DND-41 (cell line): ENCODE measurements around the gene STRADA.

Experiments
- ATAC-seq: fragments of 200-7000 bp; cut with Tn5 transposase; 3 replicates; pipeline ENCODE4 v1.9.1; 2021; ENCODE audit warnings: low read depth; ENCODE audit not compliant: insufficient read depth
- DNase-seq: peaks from one replicate; pipeline ENCODE4 v3.0.0-alpha.2; 2020
- H2AFZ ChIP-seq: 2 replicates; pipeline ENCODE4 v1.6.0; 2012; ENCODE audit warnings: low read depth, low read length
- H3K27ac ChIP-seq: 2 replicates; pipeline ENCODE4 v1.5.1; 2012; ENCODE audit warnings: low read length, inconsistent platforms
- H3K27me3 ChIP-seq: fragments of 200-600 bp; sonication (generic); 2 replicates; pipeline ENCODE4 v1.6.0; 2012; ENCODE audit warnings: low read length, mild to moderate bottlenecking, inconsistent platforms; ENCODE audit not compliant: insufficient read depth, poor library complexity
- H3K36me3 ChIP-seq: 2 replicates; pipeline ENCODE4 v1.5.1; 2012; ENCODE audit warnings: low read length, inconsistent platforms; ENCODE audit not compliant: insufficient read depth
- H3K4me1 ChIP-seq: 2 replicates; pipeline ENCODE4 v1.5.1; 2012; ENCODE audit warnings: mild to moderate bottlenecking, low read length; ENCODE audit not compliant: insufficient read depth
- H3K4me2 ChIP-seq: 2 replicates; pipeline ENCODE4 v1.6.0; 2012; ENCODE audit warnings: mild to moderate bottlenecking, moderate library complexity, low read length, inconsistent platforms; ENCODE audit not compliant: insufficient read depth
- H3K4me3 ChIP-seq, 2 experiments: fragments of 200-600 bp in 1 of 2; shearing (Covaris generic) in 1 of 2; 2 replicates each; pipeline ENCODE4 v1.5.1; 2012 to 2016; ENCODE audit warnings: inconsistent platforms in 2 of 2, low read length in 2 of 2, mild to moderate bottlenecking in 2 of 2, low read depth in 1 of 2, moderate library complexity in 1 of 2
- H3K79me2 ChIP-seq: 2 replicates; pipeline ENCODE4 v1.6.0; 2012; ENCODE audit warnings: low read length, inconsistent platforms; ENCODE audit not compliant: insufficient read depth
- H3K9ac ChIP-seq: 2 replicates; pipeline ENCODE4 v1.6.0; 2012; ENCODE audit warnings: low read depth, mild to moderate bottlenecking, inconsistent platforms, low read length, moderate library complexity
- H3K9me3 ChIP-seq: 2 replicates; pipeline ENCODE4 v1.5.1; 2012; ENCODE audit warnings: low read length, moderate library complexity, mild to moderate bottlenecking, inconsistent platforms; ENCODE audit not compliant: insufficient read depth, severe bottlenecking
- H4K20me1 ChIP-seq: 2 replicates; pipeline ENCODE4 v1.6.0; 2012; ENCODE audit warnings: low read length; ENCODE audit not compliant: insufficient read depth
- CTCF ChIP-seq: IDR thresholded peaks from 2 replicates; pipeline ENCODE4 v1.5.1; 2012; ENCODE audit warnings: borderline replicate concordance, low read length, moderate library complexity, mild to moderate bottlenecking; ENCODE audit not compliant: poor library complexity, severe bottlenecking; ENCODE audit errors: extremely low read depth
- EZH2 ChIP-seq: IDR thresholded peaks from 3 replicates; pipeline ENCODE4 v1.6.1; 2012; ENCODE audit warnings: borderline replicate concordance, low read depth, mild to moderate bottlenecking, moderate library complexity, low read length, inconsistent platforms; ENCODE audit not compliant: severe bottlenecking

STRADA gene

GRCh38 chr17:63695889-63696288, 45.7 kb downstream of the STRADA start:
- no peak overlapping the region for H3K4me3 ChIP-seq
- peaks cover 32% of the 10 kb centered on the region for H4K20me1 ChIP-seq
- no peak overlapping the region for H3K4me2 ChIP-seq
- H3K27ac ChIP-seq, result no peak overlapping the region
- DNase-seq, result no peak
- H3K36me3 ChIP-seq, result peaks cover 76% of the 10 kb centered on the region
- H2AFZ ChIP-seq, result no peak overlapping the region
- peaks cover 26% of the 10 kb centered on the region for H3K4me1 ChIP-seq
- ATAC-seq, result no peak
- TF ChIP-seq EZH2, result no peak
- TF ChIP-seq CTCF, result no peak
- no peak overlapping the region for H3K9ac ChIP-seq
- no peaks in the 10 kb centered on the region for H3K9me3 ChIP-seq
- no peaks in the 10 kb centered on the region for H3K27me3 ChIP-seq
- H3K79me2 ChIP-seq, result peaks cover 12% of the 10 kb centered on the region

- Histone ChIP-seq H3K4me2 (no peak overlapping the region), H3K4me3 (no peak overlapping the region), H2AFZ (no peak overlapping the region), H3K27ac (0 out of 2 replicates have a peak overlapping the region, but pooled peaks have one; percentile 17), H3K4me1 (peaks cover 21% of the 10 kb centered on the region), H3K9me3 (no peaks in the 10 kb centered on the region), H3K79me2 (peaks cover 12% of the 10 kb centered on the region), H4K20me1 (peaks cover 32% of the 10 kb centered on the region), H3K36me3 (peaks cover 83% of the 10 kb centered on the region), H3K9ac (no peak overlapping the region), H3K27me3 (no peaks in the 10 kb centered on the region)
- TF ChIP-seq EZH2 (no peak), CTCF (no peak)
- DNase-seq (no peak), ATAC-seq (no peak)
These were observed 46.4 kb downstream of the STRADA start for GRCh38 chr17:63694950-63695773.

- Histone ChIP-seq H3K4me2 (no peak overlapping the region), H3K9ac (no peak overlapping the region), H3K79me2 (peaks cover 12% of the 10 kb centered on the region), H3K27ac (no peak overlapping the region), H3K4me1 (peaks cover 20% of the 10 kb centered on the region), H3K4me3 (no peak overlapping the region), H4K20me1 (peaks cover 32% of the 10 kb centered on the region), H3K27me3 (no peaks in the 10 kb centered on the region), H3K9me3 (no peaks in the 10 kb centered on the region), H2AFZ (no peak overlapping the region), H3K36me3 (peaks cover 91% of the 10 kb centered on the region)
- DNase-seq, result peak; percentile 28
- ATAC-seq, result no peak
- TF ChIP-seq EZH2, result no peak
- no peak for TF ChIP-seq CTCF
These were observed 47.2 kb downstream of the STRADA start for GRCh38 chr17:63694229-63694949.
